K562 (cell line): ENCODE data around the gene GNAI3. TPM values are rescaled to one million over a fixed set of nuclear protein-coding genes. Genes with fewer than 3 reads are reported as not detected.

Source experiments
- ARNT ChIP-seq, 2 experiments: fragments of 450-650 bp; IDR thresholded peaks; 2 replicates each; pipeline ENCODE4 v1.6.1; 2016; ENCODE audit warnings: mild to moderate bottlenecking in 1 of 2
- ATF7 ChIP-seq: fragments of 450-650 bp; IDR thresholded peaks from 2 replicates; pipeline ENCODE4 v1.7.1; 2014; ENCODE audit warnings: mild to moderate bottlenecking, moderate library complexity
- BHLHE40 ChIP-seq: IDR thresholded peaks from 2 replicates; pipeline ENCODE4 v1.6.1; 2011; ENCODE audit warnings: low read length, improper control_type of control experiment
- C11orf30 ChIP-seq: fragments of 450-650 bp; IDR thresholded peaks from 2 replicates; pipeline ENCODE4 v1.6.1; 2016; ENCODE audit warnings: low read depth, mild to moderate bottlenecking
- CC2D1A ChIP-seq: fragments of 450-650 bp; IDR thresholded peaks from 2 replicates; pipeline ENCODE4 v1.6.1; 2017; ENCODE audit warnings: mild to moderate bottlenecking
- GABPA ChIP-seq: fragments of 200-800 bp; sonication (Bioruptor generic); conservative IDR thresholded peaks from 2 replicates; pipeline ENCODE4 v1.6.1; 2016; ENCODE audit warnings: low read depth, missing genetic modification characterization, missing compliant biosample characterization
- KDM4B ChIP-seq, 2 experiments: fragments of 450-650 bp in 1 of 2; sonication (generic) in 1 of 2; IDR thresholded peaks; 2 replicates each; pipeline ENCODE4 v1.6.1; 2016 to 2017; ENCODE audit warnings: borderline replicate concordance in 2 of 2, antibody characterized with exemption in 1 of 2, low read depth in 1 of 2, mild to moderate bottlenecking in 1 of 2
- MAFK ChIP-seq: IDR thresholded peaks from 2 replicates; pipeline ENCODE4 v1.6.1; 2011; ENCODE audit warnings: low read length, improper control_type of control experiment
- MEIS2 ChIP-seq: fragments of 450-650 bp; IDR thresholded peaks from 2 replicates; pipeline ENCODE4 v1.6.1; 2014; ENCODE audit warnings: mild to moderate bottlenecking; ENCODE audit not compliant: partially characterized antibody
- NFE2L1 ChIP-seq: fragments of 450-650 bp; IDR thresholded peaks from 2 replicates; pipeline ENCODE4 v1.6.1; 2016; ENCODE audit warnings: missing genetic modification characterization, low read depth, mild to moderate bottlenecking, missing compliant biosample characterization, moderate library complexity, borderline replicate concordance
- NFYB ChIP-seq: IDR thresholded peaks from 2 replicates; pipeline ENCODE4 v1.6.1; 2011; ENCODE audit warnings: mild to moderate bottlenecking, moderate library complexity; ENCODE audit not compliant: insufficient read length; ENCODE audit errors: extremely low read depth
- PHF21A ChIP-seq: fragments of 450-650 bp; IDR thresholded peaks from 2 replicates; pipeline ENCODE4 v1.6.1; 2017; ENCODE audit warnings: low read depth, borderline replicate concordance
- RAD21 ChIP-seq, 2 experiments: fragments of 250-450 bp in 1 of 2; fragments of 450-650 bp in 1 of 2; sonication (Bioruptor Pico) in 1 of 2; formaldehyde crosslinking in 1 of 2; IDR thresholded peaks in 1 of 2; conservative IDR thresholded peaks in 1 of 2; 2 replicates each; pipeline versions ENCODE4 v1.4.0 to v1.8.0; 2020 to 2022; ENCODE audit warnings: mild to moderate bottlenecking in 2 of 2, moderate library complexity in 1 of 2
- RFX1 ChIP-seq: fragments of 450-650 bp; IDR thresholded peaks from 2 replicates; pipeline ENCODE4 v1.6.1; 2016; ENCODE audit warnings: mild to moderate bottlenecking, moderate library complexity
- SMAD2 ChIP-seq: fragments of 150-350 bp; IDR thresholded peaks from 2 replicates; pipeline ENCODE4 v1.6.1; 2014; ENCODE audit warnings: low read depth, mild to moderate bottlenecking, low read length
- SPI1 ChIP-seq: IDR thresholded peaks from 2 replicates; pipeline ENCODE4 v1.6.1; 2011; ENCODE audit warnings: low read depth, low read length, control low read depth, borderline replicate concordance
- TAF7 ChIP-seq: fragments of 450-650 bp; IDR thresholded peaks from 2 replicates; pipeline ENCODE4 v1.6.1; 2016; ENCODE audit warnings: missing genetic modification characterization, missing compliant biosample characterization
- TCF3 ChIP-seq: sonication (generic); formaldehyde crosslinking; IDR thresholded peaks from 2 replicates; pipeline ENCODE4 v1.4.0; 2020; ENCODE audit warnings: mild to moderate bottlenecking, missing genetic modification reagents
- ZFP36 ChIP-seq: fragments of 150-350 bp; IDR thresholded peaks from 2 replicates; pipeline ENCODE4 v1.6.1; 2018; ENCODE audit warnings: low read length, low read depth; ENCODE audit not compliant: partially characterized antibody
- ZNF239 ChIP-seq: fragments of 250-450 bp; sonication (Bioruptor Pico); IDR thresholded peaks from 2 replicates; pipeline ENCODE4 v1.4.0; 2020; ENCODE audit warnings: mild to moderate bottlenecking
- ZNF766 ChIP-seq: fragments of 200-800 bp; sonication (Bioruptor generic); conservative IDR thresholded peaks from 2 replicates; pipeline ENCODE4 v1.6.1; 2016; ENCODE audit warnings: missing genetic modification characterization, missing compliant biosample characterization
- ZSCAN29 ChIP-seq: fragments of 450-650 bp; IDR thresholded peaks from 2 replicates; pipeline ENCODE4 v1.6.1; 2017
- polyA plus RNA-seq, 8 experiments: library from polyadenylated mRNA; depleted of rRNA in 4 of 8; stranded (reverse) in 5 of 8; unstranded in 3 of 8; fragments of >200 nt; fragmentation: Nextera tagmentation in 2 of 8; fragmentation: Illumina TruSeq in 1 of 8; extraction: Ambion mirVana in 2 of 8; extraction: Trizol in 1 of 8; gene quantifications; 2 replicates each; pipeline versions ENCODE4 v1.2.1 to v1.2.3, GENCODE V29; 2011 to 2014; ENCODE audit warnings: inconsistent platforms in 1 of 8, missing spikeins in 1 of 8
- total RNA-seq, 7 experiments: library from RNA; depleted of rRNA in 6 of 7; stranded (reverse); fragments of >200 nt in 6 of 7; fragmentation: Illumina TruSeq in 2 of 7; extraction: Trizol in 2 of 7; gene quantifications; 2 replicates each; pipeline versions ENCODE4 v1.2.1 to v1.2.3, GENCODE V29; 2011 to 2021; ENCODE audit warnings: low replicate concordance in 1 of 7
- TF ChIP-seq, protein P1 (sequence below): IDR thresholded peaks from 2 replicates; pipeline ENCODE4 v1.6.1; 2011; ENCODE audit warnings: borderline replicate concordance, low read depth, mild to moderate bottlenecking, moderate library complexity, low read length; ENCODE audit not compliant: insufficient read depth, poor library complexity, severe bottlenecking
- TF ChIP-seq, protein P2 (sequence below): sonication (generic); formaldehyde crosslinking; IDR thresholded peaks from 2 replicates; pipeline ENCODE4 v1.8.1; 2023; ENCODE audit warnings: mild to moderate bottlenecking, missing genetic modification reagents, moderate library complexity
- TF ChIP-seq, protein P3 (sequence below): sonication (generic); formaldehyde crosslinking; IDR thresholded peaks from 2 replicates; pipeline ENCODE4 v1.8.0; 2023; ENCODE audit warnings: mild to moderate bottlenecking, missing genetic modification reagents

The GNAI3 gene
- total and polyA plus RNA-seq, 9 of the 15 experiments (the other 6 are each of a cell fraction or from before 2014, with no cell fraction given): 6.3 to 13.2 (median 8.9) TPM

GRCh38 chr1:109546311-109547109 lies 1.9 kb upstream of the GNAI3 start (continued):
- TF ChIP-seq ZNF239 (CRISPR knock-in tag) (0 out of 2 replicates have a peak, but pooled peaks have one; percentile 23), TAF7 (tag) (no peak), NFE2L1 (tag) (no peak), MAFK (0 out of 2 replicates have a peak, but pooled peaks have one; percentile 33), C11orf30 (no peak), NFYB (no peak), ZNF766 (CRISPR knock-in tag) (peak; percentile 56; the same call in 1 of the 2 replicates), TCF3 (CRISPR knock-in tag) (0 out of 2 replicates have a peak, but pooled peaks have one; percentile 19), BHLHE40 (0 out of 2 replicates have a peak, but pooled peaks have one; percentile 37), KDM4B (IDR thresholded peaks at IDR 0.05; ENCODE audit: borderline replicate concordance in 2 of 2, low read depth in 1 of 2) (no peak), GABPA (tag) (peak; percentile 43), CC2D1A (peak; percentile 84), MEIS2 (peak; percentile 92), SMAD2 (no peak), RFX1 (no peak), PHF21A (0 out of 2 replicates have a peak, but pooled peaks have one; percentile 56), RAD21 (CRISPR knock-in tag; conservative IDR thresholded peaks at IDR 0.05 in 1 of 2, IDR thresholded peaks at IDR 0.05 in 1 of 2) (peak; percentile 98), ZFP36 (no peak), SPI1 (0 out of 2 replicates have a peak, but pooled peaks have one; percentile 27), ZSCAN29 (no peak), ARNT (IDR thresholded peaks at IDR 0.05) (peak; percentile 90 to 97; a peak in 3 of 4 replicates), ATF7 (0 out of 2 replicates have a peak, but pooled peaks have one; percentile 20)
- TF ChIP-seq, protein P1, sequence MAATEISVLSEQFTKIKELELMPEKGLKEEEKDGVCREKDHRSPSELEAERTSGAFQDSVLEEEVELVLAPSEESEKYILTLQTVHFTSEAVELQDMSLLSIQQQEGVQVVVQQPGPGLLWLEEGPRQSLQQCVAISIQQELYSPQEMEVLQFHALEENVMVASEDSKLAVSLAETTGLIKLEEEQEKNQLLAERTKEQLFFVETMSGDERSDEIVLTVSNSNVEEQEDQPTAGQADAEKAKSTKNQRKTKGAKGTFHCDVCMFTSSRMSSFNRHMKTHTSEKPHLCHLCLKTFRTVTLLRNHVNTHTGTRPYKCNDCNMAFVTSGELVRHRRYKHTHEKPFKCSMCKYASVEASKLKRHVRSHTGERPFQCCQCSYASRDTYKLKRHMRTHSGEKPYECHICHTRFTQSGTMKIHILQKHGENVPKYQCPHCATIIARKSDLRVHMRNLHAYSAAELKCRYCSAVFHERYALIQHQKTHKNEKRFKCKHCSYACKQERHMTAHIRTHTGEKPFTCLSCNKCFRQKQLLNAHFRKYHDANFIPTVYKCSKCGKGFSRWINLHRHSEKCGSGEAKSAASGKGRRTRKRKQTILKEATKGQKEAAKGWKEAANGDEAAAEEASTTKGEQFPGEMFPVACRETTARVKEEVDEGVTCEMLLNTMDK: peak; percentile 48
- TF ChIP-seq, protein P2, sequence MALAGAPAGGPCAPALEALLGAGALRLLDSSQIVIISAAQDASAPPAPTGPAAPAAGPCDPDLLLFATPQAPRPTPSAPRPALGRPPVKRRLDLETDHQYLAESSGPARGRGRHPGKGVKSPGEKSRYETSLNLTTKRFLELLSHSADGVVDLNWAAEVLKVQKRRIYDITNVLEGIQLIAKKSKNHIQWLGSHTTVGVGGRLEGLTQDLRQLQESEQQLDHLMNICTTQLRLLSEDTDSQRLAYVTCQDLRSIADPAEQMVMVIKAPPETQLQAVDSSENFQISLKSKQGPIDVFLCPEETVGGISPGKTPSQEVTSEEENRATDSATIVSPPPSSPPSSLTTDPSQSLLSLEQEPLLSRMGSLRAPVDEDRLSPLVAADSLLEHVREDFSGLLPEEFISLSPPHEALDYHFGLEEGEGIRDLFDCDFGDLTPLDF (CRISPR knock-in tag): no peak
- TF ChIP-seq, protein P3, sequence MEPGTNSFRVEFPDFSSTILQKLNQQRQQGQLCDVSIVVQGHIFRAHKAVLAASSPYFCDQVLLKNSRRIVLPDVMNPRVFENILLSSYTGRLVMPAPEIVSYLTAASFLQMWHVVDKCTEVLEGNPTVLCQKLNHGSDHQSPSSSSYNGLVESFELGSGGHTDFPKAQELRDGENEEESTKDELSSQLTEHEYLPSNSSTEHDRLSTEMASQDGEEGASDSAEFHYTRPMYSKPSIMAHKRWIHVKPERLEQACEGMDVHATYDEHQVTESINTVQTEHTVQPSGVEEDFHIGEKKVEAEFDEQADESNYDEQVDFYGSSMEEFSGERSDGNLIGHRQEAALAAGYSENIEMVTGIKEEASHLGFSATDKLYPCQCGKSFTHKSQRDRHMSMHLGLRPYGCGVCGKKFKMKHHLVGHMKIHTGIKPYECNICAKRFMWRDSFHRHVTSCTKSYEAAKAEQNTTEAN (CRISPR knock-in tag): no peak
